Activated gamma-delta T cell treated with Interleukin-2 at 50 U/mL for 16 hours (primary cell): ENCODE data around the gene CLTC.

Source experiments
- DNase-seq: peaks from one replicate; pipeline ENCODE4 v3.0.0-alpha.2; 2020

Gene CLTC

GRCh38 chr17:59688008-59688407 lies 68.3 kb downstream of the CLTC start:
- no peak for DNase-seq

- DNase-seq, result no peak
These were observed 68.8 kb downstream of the CLTC start for GRCh38 chr17:59688496-59688895.

GRCh38 chr17:59693582-59693981 lies 73.9 kb downstream of the CLTC start:
- no peak for DNase-seq

GRCh38 chr17:59694344-59694743 lies 74.6 kb downstream of the CLTC start:
- DNase-seq, result no peak

GRCh38 chr17:59695945-59696681 lies 76.4 kb downstream of the CLTC start:
- DNase-seq, result no peak

- DNase-seq, result no peak
These were observed 77.1 kb downstream of the CLTC start for GRCh38 chr17:59696682-59697277.

- no peak for DNase-seq
These were observed 78.4 kb downstream of the CLTC start for GRCh38 chr17:59698143-59698542.

GRCh38 chr17:59699218-59699617 lies 79.5 kb downstream of the CLTC start:
- DNase-seq, result no peak

GRCh38 chr17:59699786-59700185 lies 80.1 kb downstream of the CLTC start:
- no peak for DNase-seq

- no peak for DNase-seq
These were observed 82.6 kb downstream of the CLTC start for GRCh38 chr17:59702304-59702703.

- peak; percentile 83 for DNase-seq
These were observed 87.7 kb downstream of the CLTC start, which contains the start of the genes PTRH2 and VMP1 for GRCh38 chr17:59707149-59707970. TSS of gene PTRH2 (minus strand) at chr17:59707430. CDS start at chr17:59697978, 9,452 bp downstream. TSS of gene VMP1 (plus strand) at chr17:59707654. CDS start at chr17:59731447, 23,793 bp downstream.

- no peak for DNase-seq
These were observed 88.3 kb downstream of the CLTC start for GRCh38 chr17:59707971-59708430.

- no peak for DNase-seq
These were observed 92.2 kb downstream of the CLTC start for GRCh38 chr17:59711936-59712335.

- DNase-seq, result no peak
These were observed 93.2 kb downstream of the CLTC start for GRCh38 chr17:59712862-59713261.

- DNase-seq, result no peak
These were observed 94.6 kb downstream of the CLTC start for GRCh38 chr17:59714255-59714654.

GRCh38 chr17:59716427-59716826 lies 96.7 kb downstream of the CLTC start:
- no peak for DNase-seq

- no peak for DNase-seq
These were observed 99.8 kb downstream of the CLTC start for GRCh38 chr17:59719526-59719925.

GRCh38 chr17:59722623-59723022 lies 102.9 kb downstream of the CLTC start:
- no peak for DNase-seq

GRCh38 chr17:59723041-59723440 lies 103.3 kb downstream of the CLTC start:
- DNase-seq, result no peak

GRCh38 chr17:59723607-59724006 lies 103.9 kb downstream of the CLTC start:
- no peak for DNase-seq

- DNase-seq, result no peak
These were observed 106.0 kb downstream of the CLTC start for GRCh38 chr17:59725691-59726090.

GRCh38 chr17:59727817-59728533 lies 108.3 kb downstream of the CLTC start:
- no peak for DNase-seq
